Panc1 (cell line): ENCODE data around the gene ZNF431. TPM values are rescaled to one million over a fixed set of nuclear protein-coding genes. Genes with fewer than 3 reads are reported as not detected.
A peak's percentile ranks its signal among the peaks of the same experiment; 100 is the strongest.

ENCODE experiments used
- ATAC-seq: fragments of 200-7000 bp; cut with Tn5 transposase; 2 replicates; pipeline ENCODE4 v1.9.1; 2020; ENCODE audit warnings: mild to moderate bottlenecking, moderate library complexity
- BruUV-seq: library from RNA; stranded (reverse); fragments of 400-500 nt; replicated peaks from 2 replicates; lab custom pipeline; 2021; lab: Mats Ljungman, UMichigan
- CTCF ChIA-PET: fragments of 300-600 bp; sonication (Branson Sonifier 250); formaldehyde crosslinking; loops from one replicate; lab custom pipeline; 2022; ENCODE audit warnings: antibody characterized with exemption; lab: Charles Lee
- POLR2A ChIA-PET: fragments of 300-600 bp; sonication (Branson Sonifier 250); formaldehyde crosslinking; loops from one replicate; lab custom pipeline; 2022; ENCODE audit warnings: antibody characterized with exemption; lab: Charles Lee
- DNase-seq: peaks from one replicate; pipeline ENCODE4 v3.0.0-alpha.2; 2010; ENCODE audit warnings: low read depth, low spot score
- H3K27ac ChIP-seq: 2 replicates; pipeline ENCODE4 v1.5.1; 2011; ENCODE audit warnings: mild to moderate bottlenecking, low read length, inconsistent platforms
- H3K27me3 ChIP-seq: fragments of 200-500 bp; sonication (Bioruptor generic); 2 replicates; pipeline ENCODE4 v1.6.0; 2014; ENCODE audit warnings: low read length, inconsistent platforms; ENCODE audit not compliant: control insufficient read depth, insufficient read depth
- H3K36me3 ChIP-seq: fragments of 200-500 bp; sonication (Bioruptor generic); 2 replicates; pipeline ENCODE4 v1.5.1; 2014; ENCODE audit warnings: inconsistent platforms, mild to moderate bottlenecking, low read length, moderate library complexity; ENCODE audit not compliant: control insufficient read depth, insufficient read depth
- H3K4me1 ChIP-seq: 2 replicates; pipeline ENCODE4 v1.5.1; 2011; ENCODE audit warnings: inconsistent platforms, mild to moderate bottlenecking, low read length, moderate library complexity; ENCODE audit not compliant: control insufficient read depth, insufficient read depth
- H3K4me3 ChIP-seq, 2 experiments: 2 replicates each; pipeline ENCODE4 v1.5.1; 2011 to 2012; ENCODE audit warnings: low read depth in 2 of 2, low read length in 2 of 2, mild to moderate bottlenecking in 2 of 2, inconsistent platforms in 1 of 2, moderate library complexity in 1 of 2
- H3K9me3 ChIP-seq: fragments of 200-500 bp; sonication (Bioruptor generic); 2 replicates; pipeline ENCODE4 v1.5.1; 2014; ENCODE audit warnings: low read depth, mild to moderate bottlenecking, inconsistent platforms, low read length, moderate library complexity; ENCODE audit not compliant: control insufficient read depth, insufficient read depth
- POLR2AphosphoS5 ChIP-seq: IDR thresholded peaks from 2 replicates; pipeline ENCODE4 v1.6.1; 2012; ENCODE audit warnings: mild to moderate bottlenecking, low read depth, low read length, moderate library complexity
- SIN3A ChIP-seq: IDR thresholded peaks from 2 replicates; pipeline ENCODE4 v1.6.1; 2012; ENCODE audit warnings: low read depth, mild to moderate bottlenecking, low read length, moderate library complexity, borderline replicate concordance; ENCODE audit not compliant: insufficient read depth
- TCF7L2 ChIP-seq: IDR thresholded peaks from 2 replicates; pipeline ENCODE4 v1.6.1; 2011; ENCODE audit warnings: mild to moderate bottlenecking, low read depth, low read length, inconsistent platforms
- in situ Hi-C: cut with HindIII; loops from 2 replicates; pipeline ENCODE4 v1.10.0; 2016; ENCODE audit warnings: low sequenced_read_pairs, low pct_unique_long_range_greater_than_20kb
- intact Hi-C: fragments of 100-400 bp; cut with micrococcal nuclease; formaldehyde crosslinking; loops from one replicate; pipeline ENCODE4 v1.10.0; 2022; ENCODE audit not compliant: unreplicated experiment
- total RNA-seq: library from RNA; stranded (reverse); gene quantifications from one replicate; pipeline ENCODE4 v1.2.1, GENCODE V29; 2021; ENCODE audit not compliant: unreplicated experiment
- TF ChIP-seq, protein P1 (sequence below), 2 experiments: IDR thresholded peaks; 2 replicates each; pipeline ENCODE4 v1.6.1; 2011 to 2012; ENCODE audit warnings: low read depth in 2 of 2, control low read depth in 1 of 2, low read length in 1 of 2, mild to moderate bottlenecking in 1 of 2, moderate library complexity in 1 of 2; ENCODE audit not compliant: insufficient read depth in 1 of 2
- TF ChIP-seq, protein P2 (sequence below): fragments of 450-650 bp; IDR thresholded peaks from 2 replicates; pipeline ENCODE4 v1.5.1; 2017; ENCODE audit warnings: mild to moderate bottlenecking

ZNF431 gene
- total RNA-seq, 1 experiment from 2014 or later, result 10.8 TPM

DNA sequence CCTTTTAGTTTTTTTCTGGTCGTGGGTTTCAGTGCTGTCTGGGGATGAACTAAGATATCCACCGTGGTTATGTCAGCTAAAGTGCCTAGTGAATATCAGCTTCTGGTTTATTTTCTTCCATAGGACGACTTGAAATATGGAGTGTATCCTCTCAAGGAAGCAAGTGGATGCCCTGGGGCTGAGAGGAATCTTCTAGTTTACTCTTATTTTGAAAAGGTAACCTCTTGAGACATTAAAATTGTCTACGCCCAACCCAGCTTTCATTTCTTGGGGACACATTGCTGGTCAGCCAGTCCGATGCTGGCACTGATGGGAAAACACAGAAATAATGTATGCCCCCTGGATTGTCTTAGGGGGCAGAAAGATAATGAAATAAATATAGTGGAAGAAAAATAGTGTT lies 1.6 kb downstream of the ZNF431 start:
- POLR2A ChIA-PET, result no interaction called here
- Histone ChIP-seq H3K27me3 (no peaks in the 10 kb centered on the region), H3K4me3 (peak overlapping the region in 1 of 2 experiments; percentile 3; a peak in 2 of 4 replicates), H3K9me3 (0 out of 2 replicates have a peak, but pooled peaks cover under 1% of the 10 kb centered on the region), H3K4me1 (peaks cover 2% of the 10 kb centered on the region; the same call in 1 of the 2 replicates), H3K36me3 (peaks cover 3% of the 10 kb centered on the region), H3K27ac (no peak overlapping the region)
- no peak for DNase-seq
- CTCF ChIA-PET, result no interaction called here
- no peak for TF ChIP-seq TCF7L2
- no peak for TF ChIP-seq SIN3A
- TF ChIP-seq POLR2AphosphoS5, result no peak
- TF ChIP-seq, protein P1, sequence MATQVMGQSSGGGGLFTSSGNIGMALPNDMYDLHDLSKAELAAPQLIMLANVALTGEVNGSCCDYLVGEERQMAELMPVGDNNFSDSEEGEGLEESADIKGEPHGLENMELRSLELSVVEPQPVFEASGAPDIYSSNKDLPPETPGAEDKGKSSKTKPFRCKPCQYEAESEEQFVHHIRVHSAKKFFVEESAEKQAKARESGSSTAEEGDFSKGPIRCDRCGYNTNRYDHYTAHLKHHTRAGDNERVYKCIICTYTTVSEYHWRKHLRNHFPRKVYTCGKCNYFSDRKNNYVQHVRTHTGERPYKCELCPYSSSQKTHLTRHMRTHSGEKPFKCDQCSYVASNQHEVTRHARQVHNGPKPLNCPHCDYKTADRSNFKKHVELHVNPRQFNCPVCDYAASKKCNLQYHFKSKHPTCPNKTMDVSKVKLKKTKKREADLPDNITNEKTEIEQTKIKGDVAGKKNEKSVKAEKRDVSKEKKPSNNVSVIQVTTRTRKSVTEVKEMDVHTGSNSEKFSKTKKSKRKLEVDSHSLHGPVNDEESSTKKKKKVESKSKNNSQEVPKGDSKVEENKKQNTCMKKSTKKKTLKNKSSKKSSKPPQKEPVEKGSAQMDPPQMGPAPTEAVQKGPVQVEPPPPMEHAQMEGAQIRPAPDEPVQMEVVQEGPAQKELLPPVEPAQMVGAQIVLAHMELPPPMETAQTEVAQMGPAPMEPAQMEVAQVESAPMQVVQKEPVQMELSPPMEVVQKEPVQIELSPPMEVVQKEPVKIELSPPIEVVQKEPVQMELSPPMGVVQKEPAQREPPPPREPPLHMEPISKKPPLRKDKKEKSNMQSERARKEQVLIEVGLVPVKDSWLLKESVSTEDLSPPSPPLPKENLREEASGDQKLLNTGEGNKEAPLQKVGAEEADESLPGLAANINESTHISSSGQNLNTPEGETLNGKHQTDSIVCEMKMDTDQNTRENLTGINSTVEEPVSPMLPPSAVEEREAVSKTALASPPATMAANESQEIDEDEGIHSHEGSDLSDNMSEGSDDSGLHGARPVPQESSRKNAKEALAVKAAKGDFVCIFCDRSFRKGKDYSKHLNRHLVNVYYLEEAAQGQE (IDR thresholded peaks at IDR 0.05; ENCODE audit: insufficient read depth in 1 of 2, low read depth in 2 of 2, low read length in 1 of 2), result no peak
- no TSS peak for BruUV-seq
- ATAC-seq, result no peak
- in situ Hi-C loops, result no loop called here
- intact Hi-C loops, result no loop called here

DNA sequence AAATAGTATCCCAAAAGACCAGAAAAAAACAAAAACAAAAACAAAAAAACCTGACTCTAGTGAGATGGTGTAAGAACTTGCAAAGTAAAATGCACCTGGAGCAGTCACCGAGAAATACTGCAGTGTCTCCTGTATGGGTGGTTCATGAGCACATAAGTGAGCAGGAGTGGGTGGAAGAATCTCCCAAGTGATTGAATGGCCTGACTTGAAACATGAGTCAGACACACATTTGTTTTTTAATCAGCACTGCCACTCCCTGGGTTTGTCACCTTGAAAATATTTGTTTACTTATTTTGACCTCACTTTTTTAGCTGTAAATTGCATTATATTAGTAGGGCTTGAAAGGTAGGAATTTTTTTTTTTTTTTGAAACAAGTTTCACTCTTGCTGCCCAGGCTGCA lies 2.0 kb downstream of the ZNF431 start:
- TF ChIP-seq, protein P1 (IDR thresholded peaks at IDR 0.05; ENCODE audit: insufficient read depth in 1 of 2, low read depth in 2 of 2, low read length in 1 of 2), result no peak
- TF ChIP-seq TCF7L2 (no peak), SIN3A (no peak), POLR2AphosphoS5 (no peak)
- TF ChIP-seq, protein P2, sequence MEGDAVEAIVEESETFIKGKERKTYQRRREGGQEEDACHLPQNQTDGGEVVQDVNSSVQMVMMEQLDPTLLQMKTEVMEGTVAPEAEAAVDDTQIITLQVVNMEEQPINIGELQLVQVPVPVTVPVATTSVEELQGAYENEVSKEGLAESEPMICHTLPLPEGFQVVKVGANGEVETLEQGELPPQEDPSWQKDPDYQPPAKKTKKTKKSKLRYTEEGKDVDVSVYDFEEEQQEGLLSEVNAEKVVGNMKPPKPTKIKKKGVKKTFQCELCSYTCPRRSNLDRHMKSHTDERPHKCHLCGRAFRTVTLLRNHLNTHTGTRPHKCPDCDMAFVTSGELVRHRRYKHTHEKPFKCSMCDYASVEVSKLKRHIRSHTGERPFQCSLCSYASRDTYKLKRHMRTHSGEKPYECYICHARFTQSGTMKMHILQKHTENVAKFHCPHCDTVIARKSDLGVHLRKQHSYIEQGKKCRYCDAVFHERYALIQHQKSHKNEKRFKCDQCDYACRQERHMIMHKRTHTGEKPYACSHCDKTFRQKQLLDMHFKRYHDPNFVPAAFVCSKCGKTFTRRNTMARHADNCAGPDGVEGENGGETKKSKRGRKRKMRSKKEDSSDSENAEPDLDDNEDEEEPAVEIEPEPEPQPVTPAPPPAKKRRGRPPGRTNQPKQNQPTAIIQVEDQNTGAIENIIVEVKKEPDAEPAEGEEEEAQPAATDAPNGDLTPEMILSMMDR, result no peak
- intact Hi-C loops (no loop called here), in situ Hi-C loops (no loop called here)
- CTCF ChIA-PET, result no interaction called here
- H3K27ac ChIP-seq, result no peak overlapping the region
- DNase-seq, result no peak
- H3K9me3 ChIP-seq, result 0 out of 2 replicates have a peak, but pooled peaks cover 3% of the 10 kb centered on the region
- no peak for ATAC-seq
- peaks cover 2% of the 10 kb centered on the region; the same call in 1 of the 2 replicates for H3K4me1 ChIP-seq
- H3K4me3 ChIP-seq, result no peak overlapping the region
- H3K36me3 ChIP-seq, result peaks cover 5% of the 10 kb centered on the region
- POLR2A ChIA-PET, result no interaction called here
- TSS peak; percentile 64 for BruUV-seq
- no peaks in the 10 kb centered on the region for H3K27me3 ChIP-seq
